ENCODE measurements around the gene CADM1.

CADM1 gene

GRCh38 chr11:115409116-115409670 lies 95.0 kb downstream of the CADM1 start:
- DNase-seq (ENCODE audit: insufficient read length, low spot score) = no peak

GRCh38 chr11:115408036-115408921 lies 95.9 kb downstream of the CADM1 start:
- FAIRE-seq = no peak
- DNase-seq (ENCODE audit: insufficient read length, low spot score) = no peak

More at GRCh38 chr11:115409116-115409670, 95.0 kb downstream of the CADM1 start:
- FAIRE-seq = no peak

- DNase-seq (ENCODE audit: insufficient read length, low spot score) (no peak), FAIRE-seq (no peak)
Measured at GRCh38 chr11:115407496-115407895, 96.7 kb downstream of the CADM1 start.

DNA sequence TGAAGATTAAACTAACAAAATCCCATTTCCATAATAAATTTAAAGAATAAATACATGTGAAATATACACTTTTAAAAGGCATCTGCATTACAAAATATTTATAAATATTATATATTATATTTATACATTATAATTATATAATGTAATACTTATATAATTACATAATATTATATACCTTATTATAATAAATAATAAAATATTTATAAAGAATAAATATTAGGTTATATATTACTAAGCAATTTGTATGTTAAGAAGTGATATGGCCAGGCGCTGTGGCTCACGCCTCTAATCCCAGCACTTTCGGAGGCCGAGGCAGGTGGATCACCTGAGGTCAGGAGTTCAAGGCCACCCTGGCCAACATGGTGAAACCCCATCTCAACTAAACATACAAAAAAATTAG lies 97.8 kb downstream of the CADM1 start:
- no peak for DNase-seq (ENCODE audit: insufficient read length, low spot score)
- no peak for FAIRE-seq

DNA sequence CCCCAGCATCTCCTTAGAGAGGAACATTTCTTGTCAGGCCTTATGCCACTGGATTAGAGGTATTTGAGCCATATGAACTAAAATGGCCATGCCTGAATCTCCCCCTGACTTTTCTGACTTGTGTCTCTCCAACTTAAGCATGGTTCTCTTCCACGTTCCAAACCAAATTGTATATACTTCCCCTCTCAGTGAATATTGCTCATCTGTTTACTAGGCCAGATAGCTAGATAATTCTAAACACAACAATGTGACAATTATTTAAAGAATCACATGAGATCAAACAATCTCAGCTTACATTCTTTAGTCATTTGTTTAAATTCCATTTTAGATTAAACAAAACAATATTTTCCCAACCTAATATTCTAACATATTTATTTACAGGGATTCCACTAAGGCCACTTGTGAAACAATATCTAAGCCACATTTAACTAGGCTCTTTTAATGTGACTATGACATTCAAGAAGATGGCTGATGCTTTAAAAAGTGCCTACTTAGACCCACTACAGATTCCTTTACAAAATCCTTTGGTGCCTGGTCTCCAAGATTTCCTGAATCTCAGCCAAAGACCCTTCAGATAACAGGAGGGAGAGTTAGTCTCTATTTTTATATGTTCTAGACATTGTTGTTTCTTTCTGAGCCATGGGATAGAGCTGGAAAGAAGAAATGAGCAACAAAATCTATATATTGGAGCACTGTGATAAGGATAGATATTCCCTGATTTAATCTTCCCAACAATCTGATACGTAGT lies 105.7 kb downstream of the CADM1 start:
- no peak for FAIRE-seq
- no peak for DNase-seq (ENCODE audit: insufficient read length, low spot score)

- no peak for DNase-seq (ENCODE audit: insufficient read length, low spot score)
- no peak for FAIRE-seq
Measured at GRCh38 chr11:115396533-115396932, 107.7 kb downstream of the CADM1 start.

DNA sequence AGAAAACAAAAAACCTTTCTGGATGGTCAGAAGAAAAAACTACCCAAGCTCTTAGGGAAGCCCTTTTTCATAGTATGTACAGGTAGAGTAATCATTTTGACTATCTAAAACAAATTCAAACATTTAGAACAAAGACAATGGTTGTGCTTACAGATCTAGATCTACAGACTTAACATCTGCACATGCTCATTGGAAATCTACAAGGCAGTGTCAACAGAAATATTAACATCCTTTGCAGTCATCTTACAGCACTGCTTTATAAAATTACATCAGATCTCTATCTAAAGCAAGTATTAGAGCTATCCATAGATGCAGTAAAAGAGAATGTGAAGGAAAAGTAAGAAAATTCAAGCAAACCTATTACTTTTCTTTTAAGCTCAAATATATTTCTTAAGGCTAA lies 110.3 kb downstream of the CADM1 start:
- no peak for FAIRE-seq

GRCh38 chr11:115391598-115391997 lies 112.6 kb downstream of the CADM1 start:
- no peak for FAIRE-seq

More for the DNA sequence above, 110.3 kb downstream of the CADM1 start:
- DNase-seq (ENCODE audit: insufficient read length, low spot score) = no peak

GRCh38 chr11:115391160-115391559 lies 113.1 kb downstream of the CADM1 start:
- no peak for FAIRE-seq
- DNase-seq (ENCODE audit: insufficient read length, low spot score) = no peak

More at GRCh38 chr11:115391598-115391997, 112.6 kb downstream of the CADM1 start:
- DNase-seq (ENCODE audit: insufficient read length, low spot score) = no peak

DNA sequence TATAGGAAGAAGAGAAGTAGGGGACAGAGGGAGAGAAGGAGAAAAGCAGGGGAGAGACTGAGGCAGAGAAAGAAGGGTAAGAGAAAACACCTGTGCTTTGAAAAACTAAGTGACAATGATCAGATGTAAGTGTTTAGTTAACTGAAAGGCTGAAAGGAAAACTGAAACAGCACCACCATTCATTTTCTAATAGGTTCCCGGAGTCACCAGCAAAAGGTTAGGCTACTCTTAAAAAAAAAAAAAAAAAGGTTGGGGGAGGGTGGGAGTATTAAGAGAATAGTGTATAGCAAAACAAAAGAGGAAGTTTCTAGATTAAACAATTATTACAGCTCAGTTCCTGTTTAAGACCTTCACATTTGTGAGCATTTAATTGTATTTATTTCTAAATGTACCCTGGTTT lies 113.8 kb downstream of the CADM1 start:
- FAIRE-seq (no peak), DNase-seq (ENCODE audit: insufficient read length, low spot score) (no peak)

- DNase-seq (ENCODE audit: insufficient read length, low spot score) = no peak
- FAIRE-seq = no peak
Measured at GRCh38 chr11:115389790-115390189, 114.4 kb downstream of the CADM1 start.

DNA sequence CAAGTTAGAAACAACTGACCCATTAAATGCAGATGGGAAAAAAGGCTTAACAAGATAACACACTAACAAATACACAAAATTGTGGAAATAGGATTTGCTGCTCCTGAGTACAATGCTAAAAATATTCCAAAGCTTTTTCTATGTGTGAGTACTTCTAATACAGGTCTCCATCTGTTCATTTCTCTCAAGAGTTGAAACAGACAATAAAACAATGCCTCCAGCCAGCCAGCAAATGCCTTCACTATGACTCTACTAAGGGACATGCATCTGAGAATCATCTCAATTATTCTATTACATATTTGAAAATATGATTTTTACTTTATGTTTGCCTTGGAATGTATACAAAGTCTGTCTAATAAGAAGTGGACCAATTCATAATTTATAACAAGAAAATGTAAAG lies 119.0 kb downstream of the CADM1 start:
- DNase-seq (ENCODE audit: insufficient read length, low spot score) (no peak), FAIRE-seq (no peak)

DNA sequence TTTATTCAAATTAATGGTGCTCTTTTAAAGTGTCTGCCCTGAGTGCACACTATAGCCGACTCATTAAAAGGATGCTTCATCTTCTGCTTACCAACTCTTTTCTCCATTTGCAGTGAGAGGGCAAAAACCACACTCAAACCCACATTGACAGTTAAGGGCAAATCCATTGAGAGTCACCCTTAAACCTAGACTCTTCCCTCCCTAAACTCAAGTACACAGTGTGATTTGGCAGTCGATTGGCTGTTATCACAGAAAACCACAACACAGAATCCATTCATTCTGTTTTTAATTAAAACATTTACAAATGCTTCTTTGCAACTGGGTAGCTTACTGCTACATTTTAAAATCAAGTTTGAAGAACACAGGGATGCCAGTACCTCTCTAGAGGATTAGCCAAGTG lies 120.0 kb downstream of the CADM1 start:
- DNase-seq (ENCODE audit: insufficient read length, low spot score) = no peak

GRCh38 chr11:115383431-115383830 lies 120.8 kb downstream of the CADM1 start:
- DNase-seq (ENCODE audit: insufficient read length, low spot score) = no peak
- FAIRE-seq = no peak

More for the DNA sequence above, 120.0 kb downstream of the CADM1 start:
- FAIRE-seq = no peak

DNA sequence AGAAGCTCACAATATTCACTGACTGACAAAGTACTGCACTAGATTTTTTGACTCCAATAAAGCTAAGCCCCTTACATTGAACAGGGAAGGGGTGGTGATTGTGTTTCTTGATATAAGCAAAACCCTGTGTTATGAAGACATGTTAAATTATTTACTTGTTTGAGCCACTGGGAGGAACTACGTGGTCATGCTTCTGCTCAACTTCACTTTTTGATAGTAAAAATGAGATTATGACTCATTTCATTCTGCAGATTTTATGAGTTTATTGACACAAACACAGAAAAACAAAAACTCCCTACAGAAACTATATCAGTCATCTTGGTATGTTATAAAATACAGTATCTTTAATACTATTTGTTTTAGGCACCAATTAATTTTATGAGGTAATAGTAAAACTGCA lies 124.7 kb downstream of the CADM1 start:
- DNase-seq (ENCODE audit: insufficient read length, low spot score) = no peak
- no peak for FAIRE-seq

GRCh38 chr11:115378557-115378956 lies 125.7 kb downstream of the CADM1 start:
- FAIRE-seq = no peak
- DNase-seq (ENCODE audit: insufficient read length, low spot score) = no peak

DNA sequence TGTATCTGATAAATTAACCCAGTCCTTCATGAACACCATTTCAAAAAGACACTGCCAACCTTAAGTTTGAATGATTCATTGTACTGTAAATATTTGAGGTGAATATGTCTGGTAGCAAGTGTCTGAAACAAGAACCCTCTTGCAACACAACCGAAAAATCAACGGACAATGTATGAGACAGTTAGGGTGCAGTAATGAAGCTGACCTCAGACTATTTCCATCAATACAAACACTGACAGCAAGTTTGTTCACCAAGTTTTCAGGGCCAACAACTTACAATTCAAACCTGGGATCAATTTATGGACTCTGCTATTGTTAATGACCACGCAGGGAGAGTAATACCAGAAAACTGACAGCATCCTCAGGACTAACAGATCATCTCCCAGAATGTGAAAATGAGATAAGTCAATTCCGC lies 126.3 kb downstream of the CADM1 start:
- FAIRE-seq (no peak), DNase-seq (ENCODE audit: insufficient read length, low spot score) (no peak)

DNA sequence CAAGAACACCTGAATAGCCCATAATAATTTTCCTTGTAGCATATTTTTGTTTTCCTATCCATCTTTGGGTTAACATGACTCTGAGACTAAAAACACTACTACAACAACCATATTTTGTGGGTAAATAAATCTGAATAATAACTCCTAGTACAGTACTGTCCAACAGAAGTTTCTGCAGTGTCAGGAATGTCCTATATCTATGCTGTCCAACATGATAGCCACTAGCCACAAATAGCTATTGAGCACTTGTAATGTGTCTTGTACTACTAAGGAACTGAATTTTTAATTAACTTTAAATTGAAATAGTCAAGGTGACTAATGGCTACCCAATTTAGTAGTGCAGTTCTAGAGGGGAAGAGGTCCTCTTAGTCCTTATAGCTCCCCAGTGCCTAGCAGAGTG lies 135.6 kb downstream of the CADM1 start:
- DNase-seq (ENCODE audit: insufficient read length, low spot score) (no peak), FAIRE-seq (no peak)

DNA sequence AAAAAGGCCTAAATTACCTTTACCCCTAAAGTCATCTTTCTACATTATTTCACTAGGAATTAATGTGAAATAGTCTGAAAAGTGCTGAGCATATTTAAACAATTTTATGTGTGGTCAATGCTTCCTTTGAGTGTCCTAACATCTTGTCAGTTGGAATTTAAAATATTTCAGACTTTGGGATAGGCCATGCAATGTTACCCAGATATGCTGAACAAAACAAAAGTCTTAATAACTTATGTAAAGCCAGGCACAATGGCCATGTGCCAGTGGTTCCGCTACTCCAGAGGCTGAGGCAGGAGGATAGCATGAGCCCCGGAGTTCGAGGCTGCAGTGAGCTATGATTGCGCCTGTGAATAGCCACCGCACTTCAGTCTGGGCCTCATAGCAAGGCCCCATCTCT lies 137.4 kb downstream of the CADM1 start:
- FAIRE-seq = no peak
- no peak for DNase-seq (ENCODE audit: insufficient read length, low spot score)

DNA sequence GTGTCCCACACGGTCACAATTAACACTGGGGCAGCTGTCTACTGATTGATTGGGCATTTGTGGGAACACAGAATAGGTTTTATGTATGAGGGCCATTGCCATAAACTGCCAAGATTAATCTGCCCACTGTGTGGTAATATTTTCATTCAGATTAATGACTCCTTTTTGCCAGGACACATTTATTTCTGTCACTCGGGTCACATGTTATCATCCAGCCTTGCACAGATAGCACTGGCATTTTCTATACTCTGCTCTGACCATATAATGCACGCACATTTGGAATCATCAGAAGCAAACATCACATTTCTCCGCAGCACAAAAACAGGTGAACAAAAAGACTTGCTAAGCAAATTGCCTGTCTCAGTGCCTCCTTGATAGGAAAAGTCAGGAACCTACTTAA lies 138.3 kb downstream of the CADM1 start:
- no peak for FAIRE-seq
- DNase-seq (ENCODE audit: insufficient read length, low spot score) = no peak

DNA sequence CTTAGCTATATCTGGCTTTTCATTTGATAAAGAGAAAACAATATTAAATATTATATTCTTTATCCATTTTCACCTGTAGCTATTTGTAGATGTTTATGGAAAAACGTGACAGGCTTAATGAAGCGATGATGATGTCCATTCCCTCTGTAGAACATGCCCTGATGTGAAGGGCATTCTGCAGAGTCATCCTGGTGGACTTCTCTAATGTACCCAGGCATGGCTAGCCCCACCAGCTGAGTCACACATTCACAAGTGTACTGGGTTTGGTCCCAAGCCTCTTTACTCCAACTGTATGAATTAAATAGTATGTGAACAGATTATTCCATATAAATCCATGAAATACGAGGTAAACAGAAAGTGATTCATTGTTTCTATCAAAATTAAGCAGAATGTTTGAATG lies 139.3 kb downstream of the CADM1 start:
- FAIRE-seq = no peak
- DNase-seq (ENCODE audit: insufficient read length, low spot score) = no peak

DNA sequence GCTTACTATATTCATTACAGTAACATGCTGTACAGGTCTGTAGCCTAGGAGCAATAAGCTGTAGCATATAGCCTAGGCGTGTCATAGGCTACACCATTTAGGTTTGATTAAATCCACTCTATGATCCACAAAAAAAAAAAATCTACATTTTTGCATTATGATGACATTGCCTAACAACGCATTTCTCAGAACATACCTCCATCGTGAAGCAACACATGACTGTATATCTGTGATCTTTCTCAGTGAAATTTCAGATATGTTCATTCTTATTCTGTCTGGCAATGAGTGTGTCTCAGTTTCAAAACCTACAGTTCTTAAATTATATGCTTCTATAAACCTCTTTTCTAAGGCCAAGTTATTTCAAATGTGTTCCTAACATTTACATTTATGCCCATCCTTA lies 140.3 kb downstream of the CADM1 start:
- FAIRE-seq (no peak), DNase-seq (ENCODE audit: insufficient read length, low spot score) (no peak)

Measured in GM19239 (cell line).